ENCODE data around the gene OMP.

OMP gene

DNA sequence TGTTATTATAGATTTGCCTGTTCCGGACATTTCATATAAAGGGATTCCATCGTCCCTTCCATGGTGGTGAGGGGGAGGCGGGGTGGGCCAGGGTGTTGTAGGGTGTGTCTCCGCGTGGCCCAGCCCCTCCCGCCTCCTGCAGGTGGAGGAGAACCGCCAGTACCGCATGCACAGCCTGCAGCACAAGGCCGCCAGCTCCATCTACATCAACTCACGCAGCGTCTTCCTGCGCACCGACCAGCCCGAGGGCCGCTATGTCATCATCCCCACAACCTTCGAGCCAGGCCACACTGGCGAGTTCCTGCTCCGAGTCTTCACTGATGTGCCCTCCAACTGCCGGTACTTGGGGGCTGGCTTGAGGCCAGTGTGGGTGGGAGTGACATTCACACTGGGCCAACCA, 17.9 kb downstream of the OMP start:
- in situ Hi-C loops (cut with MboI; ENCODE audit: low sequenced_read_pairs) = no loop called here

GRCh38 chr11:77121096-77121640, 18.5 kb downstream of the OMP start:
- in situ Hi-C loops (cut with MboI; ENCODE audit: low sequenced_read_pairs) = no loop called here

DNA sequence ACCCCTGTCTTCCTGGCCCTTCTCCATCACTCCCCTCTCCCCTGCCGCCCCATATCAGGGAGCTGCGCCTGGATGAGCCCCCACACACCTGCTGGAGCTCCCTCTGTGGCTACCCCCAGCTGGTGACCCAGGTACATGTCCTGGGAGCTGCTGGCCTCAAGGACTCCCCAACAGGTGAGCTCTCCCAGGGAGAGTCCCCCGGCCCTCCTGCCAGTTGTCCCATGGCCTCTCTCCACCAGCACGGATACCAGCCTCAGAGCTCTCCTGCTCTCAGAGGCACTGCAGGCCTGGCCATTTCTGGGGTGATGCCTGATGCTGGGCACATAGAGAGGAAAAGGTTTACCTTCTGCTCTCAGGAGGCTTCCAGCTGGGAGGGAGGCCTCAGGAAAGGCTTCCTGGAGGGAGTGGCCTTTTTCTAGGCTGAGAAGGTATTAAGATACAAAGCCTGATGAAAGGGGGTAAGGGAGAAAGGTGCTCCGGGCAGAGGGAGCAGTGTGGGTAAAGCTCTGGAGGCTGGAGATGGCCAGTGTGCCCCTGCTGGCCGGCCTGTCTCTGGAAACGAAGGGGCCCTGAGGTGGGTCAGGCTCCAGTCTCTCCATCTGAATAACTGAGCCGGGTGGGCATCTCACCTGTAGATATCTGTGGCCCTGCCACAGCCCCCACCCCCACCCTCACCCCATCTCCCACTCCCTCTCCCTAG, 19.4 kb downstream of the OMP start:
- in situ Hi-C loops (cut with MboI; ENCODE audit: low sequenced_read_pairs) = no loop called here

DNA sequence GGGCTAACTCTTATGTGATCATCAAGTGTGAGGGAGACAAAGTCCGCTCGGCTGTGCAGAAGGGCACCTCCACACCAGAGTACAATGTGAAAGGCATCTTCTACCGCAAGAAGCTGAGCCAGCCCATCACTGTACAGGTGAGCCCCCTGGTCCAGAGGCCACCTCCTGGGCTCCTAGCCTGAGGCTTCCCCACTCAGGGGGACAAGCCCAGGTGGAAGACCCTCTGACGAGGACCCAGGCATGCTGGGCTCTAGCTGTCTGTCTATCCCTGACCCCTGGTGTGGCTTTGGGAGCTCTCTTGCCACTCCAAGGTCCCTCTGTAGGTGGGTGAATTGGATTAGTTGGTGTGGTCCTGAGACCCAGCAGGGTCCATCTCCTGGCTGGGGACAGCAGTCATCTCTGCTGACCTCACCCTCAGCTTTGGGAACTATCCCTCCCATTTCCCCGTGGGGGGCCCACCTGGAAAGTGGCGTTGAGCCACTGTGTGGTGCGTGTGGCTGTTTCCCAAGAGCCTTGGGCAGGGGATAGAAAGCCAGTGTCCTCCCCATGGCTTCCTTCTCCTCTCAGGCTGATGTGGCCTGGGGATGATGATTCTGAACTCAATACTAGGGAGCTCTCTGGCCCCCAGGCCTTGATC, 20.1 kb downstream of the OMP start:
- in situ Hi-C loops (cut with MboI; ENCODE audit: low sequenced_read_pairs) = no loop called here

GRCh38 chr11:77123591-77123990, 21.0 kb downstream of the OMP start:
- in situ Hi-C loops (cut with MboI; ENCODE audit: low sequenced_read_pairs) = no loop called here

DNA sequence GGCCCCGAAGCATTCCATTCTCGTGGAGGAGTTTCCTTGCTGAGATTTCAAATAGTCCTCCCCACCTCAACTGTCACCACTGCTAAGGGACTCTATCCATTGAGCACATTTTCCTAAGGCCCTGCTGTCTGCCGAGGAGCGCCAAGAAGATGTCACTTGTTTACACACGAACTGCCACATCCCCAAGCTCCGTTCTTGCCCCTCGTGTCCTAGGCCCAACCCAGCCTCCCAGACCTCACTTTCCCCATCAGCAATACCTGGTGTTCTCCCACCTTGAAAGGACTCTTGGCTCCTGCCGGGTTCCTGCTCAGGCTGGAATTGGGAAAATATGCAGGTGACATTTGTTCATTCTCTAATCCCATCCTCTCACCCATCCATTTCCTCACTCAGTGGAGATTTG, 21.4 kb downstream of the OMP start:
- in situ Hi-C loops (cut with MboI; ENCODE audit: low sequenced_read_pairs) = no loop called here

GRCh38 chr11:77124488-77124887, 21.8 kb downstream of the OMP start:
- in situ Hi-C loops (cut with MboI; ENCODE audit: low sequenced_read_pairs) = no loop called here

GRCh38 chr11:77125191-77125590, 22.6 kb downstream of the OMP start:
- in situ Hi-C loops (cut with MboI; ENCODE audit: low sequenced_read_pairs) = no loop called here

- in situ Hi-C loops (cut with MboI; ENCODE audit: low sequenced_read_pairs) = no loop called here
Observed at GRCh38 chr11:77125695-77126094, 23.1 kb downstream of the OMP start.

- in situ Hi-C loops (cut with MboI; ENCODE audit: low sequenced_read_pairs) = no loop called here
Observed at GRCh38 chr11:77126156-77126775, 23.6 kb downstream of the OMP start.

DNA sequence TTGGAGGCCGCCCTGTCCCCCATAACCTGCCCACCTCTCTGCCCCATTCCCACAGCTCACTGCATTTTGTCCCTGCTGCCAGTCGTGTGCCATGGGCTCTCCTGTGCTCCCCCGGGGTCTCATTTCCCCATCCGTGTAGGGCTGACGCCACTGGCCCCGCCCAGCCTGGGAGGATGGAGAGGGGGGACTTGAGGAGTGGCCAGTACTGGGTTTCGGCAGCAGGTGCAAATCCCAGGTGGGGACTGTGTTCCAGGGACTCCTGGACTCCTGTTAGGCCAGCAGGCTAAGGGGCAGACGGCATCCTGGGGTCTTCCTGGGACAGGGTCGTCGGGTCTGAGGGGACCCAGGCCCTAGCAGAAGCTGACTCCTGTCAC, 24.2 kb downstream of the OMP start:
- in situ Hi-C loops (cut with MboI; ENCODE audit: low sequenced_read_pairs) = no loop called here

DNA sequence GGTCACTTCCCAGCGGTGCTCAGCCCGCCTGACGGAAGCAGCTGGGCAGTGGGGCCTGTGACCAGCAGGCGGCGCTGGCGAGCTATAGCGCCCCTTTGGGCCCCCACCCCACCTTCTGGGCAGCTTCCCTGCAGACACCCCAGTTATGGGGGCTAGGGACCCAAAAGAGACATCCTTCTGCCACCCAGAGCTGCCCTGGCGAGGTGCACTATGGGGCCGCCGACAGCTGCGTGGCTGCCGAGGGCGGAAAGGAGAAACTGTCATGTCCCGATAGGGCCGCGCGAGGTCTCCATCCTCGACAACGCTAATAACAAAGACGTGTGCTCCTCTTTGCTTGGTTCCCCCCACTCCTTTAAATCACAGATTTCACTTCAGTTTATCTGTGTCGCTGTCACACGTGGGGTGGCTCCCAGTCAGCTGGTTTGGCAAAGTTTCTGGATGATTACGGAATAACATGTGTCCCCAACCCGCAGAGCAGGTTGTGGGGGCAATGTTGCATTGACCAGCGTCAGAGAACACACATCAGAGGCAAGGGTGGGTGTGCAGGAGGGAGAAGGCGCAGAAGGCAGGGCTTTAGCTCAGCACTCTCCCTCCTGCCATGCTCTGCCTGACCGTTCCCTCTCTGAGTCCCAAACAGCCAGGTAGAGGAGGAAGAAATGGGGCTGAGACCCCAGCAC, 24.7 kb downstream of the OMP start:
- in situ Hi-C loops (cut with MboI; ENCODE audit: low sequenced_read_pairs) = no loop called here

GRCh38 chr11:77127920-77128691, 25.5 kb downstream of the OMP start, which contains the start of gene MYO7A:
MYO7A (plus strand) TSS chr11:77128246; CDS start chr11:77130635, 2,389 bp downstream.
- in situ Hi-C loops (cut with MboI; ENCODE audit: low sequenced_read_pairs) = no loop called here

DNA sequence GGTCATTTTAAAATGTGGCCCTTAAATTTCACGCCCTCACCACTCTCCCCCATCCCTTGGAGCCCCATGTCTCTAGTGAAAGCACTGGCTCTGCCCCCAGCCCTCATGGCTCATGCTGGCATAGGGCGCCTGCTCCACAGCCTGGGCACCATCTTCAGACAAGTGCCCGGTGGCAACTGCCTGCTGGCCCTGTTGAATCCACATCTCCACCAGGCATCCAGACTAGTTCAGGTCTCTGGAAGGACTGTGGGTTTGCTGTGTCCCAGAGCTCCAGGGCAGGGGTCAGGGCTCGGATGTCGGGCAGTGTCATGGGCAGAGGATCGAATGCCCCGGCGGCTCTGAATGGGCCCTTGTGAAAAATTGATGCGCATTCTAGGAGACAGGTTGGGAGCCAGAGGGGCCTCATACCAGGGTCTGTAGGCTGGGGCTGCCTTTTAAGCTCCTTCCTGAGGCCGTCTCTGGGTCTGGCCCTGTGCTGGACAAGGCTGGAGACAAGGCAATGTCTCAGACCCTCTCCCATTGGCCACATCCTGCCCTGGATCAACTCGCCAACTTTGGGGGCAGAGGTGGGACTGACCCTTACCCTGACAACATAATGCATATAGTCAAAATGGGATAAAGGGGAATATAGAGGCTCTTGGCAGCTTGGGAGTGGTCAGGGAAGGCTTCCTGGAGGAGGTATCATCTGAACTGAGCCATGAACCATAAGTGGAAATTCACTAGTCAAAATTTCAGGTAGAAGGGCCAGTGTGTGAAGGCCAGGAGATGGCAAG, 26.6 kb downstream of the OMP start:
- in situ Hi-C loops (cut with MboI; ENCODE audit: low sequenced_read_pairs) = no loop called here

DNA sequence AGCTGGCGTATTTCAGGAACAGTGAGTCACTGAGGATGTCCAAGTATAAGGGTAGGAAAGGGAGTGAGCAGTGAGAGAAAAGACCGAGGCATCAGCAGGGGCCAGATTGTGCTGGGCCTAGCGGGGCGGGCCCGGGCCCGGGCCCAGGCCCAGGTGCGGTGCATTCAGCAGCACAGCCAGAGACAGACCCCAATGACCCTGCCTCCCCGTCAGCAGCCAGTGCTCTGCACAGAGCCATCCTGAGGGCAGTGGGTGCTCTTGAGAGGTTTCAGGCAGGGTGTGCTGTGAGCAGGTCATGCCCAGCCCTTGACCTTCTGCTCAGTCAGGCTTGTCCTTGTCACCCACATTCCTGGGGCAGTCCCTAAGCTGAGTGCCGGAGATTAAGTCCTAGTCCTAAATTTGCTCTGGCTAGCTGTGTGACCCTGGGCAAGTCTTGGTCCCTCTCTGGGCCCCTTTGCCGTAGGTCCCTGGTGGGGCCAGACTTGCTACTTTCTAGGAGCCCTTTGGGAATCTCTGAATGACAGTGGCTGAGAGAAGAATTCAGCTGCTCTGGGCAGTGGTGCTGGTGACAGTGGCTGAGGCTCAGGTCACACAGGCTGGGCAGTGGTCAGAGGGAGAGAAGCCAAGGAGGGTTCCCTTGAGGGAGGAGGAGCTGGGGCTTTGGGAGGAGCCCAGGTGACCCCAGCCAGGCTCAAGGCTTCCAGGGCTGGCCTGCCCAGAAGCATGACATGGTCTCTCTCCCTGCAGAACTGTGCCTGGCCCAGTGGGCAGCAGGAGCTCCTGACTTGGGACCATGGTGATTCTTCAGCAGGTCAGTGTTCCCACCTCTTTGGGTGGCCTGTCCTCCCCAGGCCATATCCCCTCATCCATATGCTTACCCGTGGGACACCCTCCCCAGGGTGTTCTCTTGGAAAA, 27.5 kb downstream of the OMP start:
- in situ Hi-C loops (cut with MboI; ENCODE audit: low sequenced_read_pairs) = no loop called here

GRCh38 chr11:77130763-77131513, 28.3 kb downstream of the OMP start:
- in situ Hi-C loops (cut with MboI; ENCODE audit: low sequenced_read_pairs) = no loop called here

GRCh38 chr11:77131560-77131959, 28.9 kb downstream of the OMP start:
- in situ Hi-C loops (cut with MboI; ENCODE audit: low sequenced_read_pairs) = no loop called here

GRCh38 chr11:77135069-77135468, 32.4 kb downstream of the OMP start:
- in situ Hi-C loops (cut with MboI; ENCODE audit: low sequenced_read_pairs) = no loop called here

Measured in HL-60/S4 treated with retinoic acid at 250 ng/mL for 4 days and 3 days (cell line).